B cell (primary cell): ENCODE measurements around the gene LIME1. TPM values are rescaled to one million over a fixed set of nuclear protein-coding genes. Genes with fewer than 3 reads are reported as not detected.

Experiments
- ATAC-seq: fragments of 200-7000 bp; cut with Tn5 transposase; one replicate; pipeline ENCODE4 v1.10.0; 2021; ENCODE audit warnings: low read depth, mild to moderate bottlenecking, moderate number of reproducible peaks, moderate library complexity
- CTCF ChIA-PET: fragments of 350-600 bp; sonication (Branson Sonifier 250); formaldehyde crosslinking; loops from one replicate; lab custom pipeline; 2021; ENCODE audit warnings: antibody characterized with exemption, inconsistent platforms; lab: Charles Lee
- POLR2A ChIA-PET: fragments of 350-600 bp; sonication (Branson Sonifier 250); formaldehyde crosslinking; loops from one replicate; lab custom pipeline; 2021; ENCODE audit warnings: antibody characterized with exemption; lab: Charles Lee
- DNase-seq: peaks from one replicate; pipeline ENCODE4 v3.0.0; 2013
- H2AFZ ChIP-seq: 2 replicates; pipeline ENCODE4 v1.6.1; 2012; ENCODE audit warnings: mild to moderate bottlenecking, low read depth, low read length; ENCODE audit not compliant: insufficient read depth, poor library complexity, severe bottlenecking
- H3K27ac ChIP-seq, 2 donors: 1 replicate in 1 of 2; 2 replicates in 1 of 2; pipeline ENCODE4 v1.5.1; 2012 to 2013; ENCODE audit warnings: low read length in 2 of 2, mild to moderate bottlenecking in 2 of 2, moderate library complexity in 1 of 2
- H3K27me3 ChIP-seq, 4 experiments: fragments of 200-600 bp in 1 of 4; sonication (generic) in 1 of 4; replicated peaks in 1 of 4; 1 replicate in 2 of 4; 2 replicates in 2 of 4; pipeline versions ENCODE4 v1.6.1 to v1.7.0; 2013 to 2016; ENCODE audit warnings: low read length in 3 of 4, mild to moderate bottlenecking in 2 of 4, mixed read lengths in 1 of 4, moderate library complexity in 1 of 4; ENCODE audit not compliant: insufficient read depth in 4 of 4, control insufficient read depth in 3 of 4; ENCODE audit errors: control extremely low read depth in 1 of 4
- H3K36me3 ChIP-seq, 2 experiments: replicated peaks in 1 of 2; 1 replicate in 1 of 2; 2 replicates in 1 of 2; pipeline versions ENCODE4 v1.6.1 to v1.7.1; 2013; ENCODE audit warnings: low read length in 1 of 2; ENCODE audit not compliant: insufficient read depth in 2 of 2, control insufficient read depth in 1 of 2; ENCODE audit errors: control extremely low read depth in 1 of 2, extremely low read depth in 1 of 2
- H3K4me1 ChIP-seq, 2 donors: fragments of 200-600 bp in 1 of 2; sonication (generic) in 1 of 2; 1 replicate in 1 of 2; 2 replicates in 1 of 2; pipeline versions ENCODE4 v1.5.1 to v1.6.1; 2013 to 2017; ENCODE audit warnings: low read length in 2 of 2; ENCODE audit not compliant: control insufficient read depth in 2 of 2, insufficient read depth in 2 of 2
- H3K4me2 ChIP-seq: replicated peaks from 2 replicates; pipeline ENCODE3; 2012; ENCODE audit warnings: mild to moderate bottlenecking, low read depth, low read length; ENCODE audit not compliant: poor library complexity, severe bottlenecking
- H3K4me3 ChIP-seq, 5 experiments: fragments of 200-600 bp in 1 of 5; sonication (generic) in 1 of 5; 1 replicate in 3 of 5; 2 replicates in 2 of 5; pipeline versions ENCODE4 v1.5.1 to v1.7.0; 2011 to 2016; ENCODE audit warnings: low read length in 4 of 5, mild to moderate bottlenecking in 4 of 5, low read depth in 2 of 5, control low read depth in 1 of 5, moderate library complexity in 1 of 5; ENCODE audit not compliant: insufficient read depth in 1 of 5; ENCODE audit errors: control extremely low read depth in 1 of 5, extremely low read depth in 1 of 5
- H3K79me2 ChIP-seq: fragments of 200-600 bp; sonication (generic); one replicate; pipeline ENCODE4 v1.6.0; 2016; ENCODE audit warnings: low read length; ENCODE audit not compliant: control insufficient read depth, insufficient read depth
- H3K9ac ChIP-seq: fragments of 200-600 bp; sonication (generic); 2 replicates; pipeline ENCODE4 v1.6.1; 2017; ENCODE audit warnings: mild to moderate bottlenecking, low read length, moderate library complexity
- H3K9me3 ChIP-seq, 3 donors: one replicate each; pipeline versions ENCODE4 v1.6.1 to v1.7.1; 2013; ENCODE audit warnings: low read length in 2 of 3; ENCODE audit not compliant: control insufficient read depth in 2 of 3, insufficient read depth in 1 of 3; ENCODE audit errors: control extremely low read depth in 1 of 3
- H4K20me1 ChIP-seq: 2 replicates; pipeline ENCODE4 v1.6.0; 2012; ENCODE audit warnings: mild to moderate bottlenecking, low read length; ENCODE audit not compliant: insufficient read depth, control insufficient read depth, poor library complexity, severe bottlenecking
- H3K27ac Mint-ChIP-seq: one replicate; pipeline ENCODE4 v1.8.0; 2021; ENCODE audit warnings: mixed read lengths
- H3K27me3 Mint-ChIP-seq: one replicate; pipeline ENCODE4 v1.8.0; 2021; ENCODE audit warnings: mixed read lengths
- H3K4me1 Mint-ChIP-seq: one replicate; pipeline ENCODE4 v1.8.0; 2021; ENCODE audit warnings: mixed read lengths
- H3K4me3 Mint-ChIP-seq: one replicate; pipeline ENCODE4 v1.8.0; 2021; ENCODE audit warnings: mixed read lengths
- H3K9me3 Mint-ChIP-seq: one replicate; pipeline ENCODE4 v1.8.0; 2022; ENCODE audit warnings: mixed read lengths; ENCODE audit not compliant: insufficient read depth
- CTCF ChIP-seq: fragments of 200-600 bp; IDR thresholded peaks from one replicate; pipeline ENCODE4 v1.8.0; 2022; ENCODE audit warnings: antibody characterized with exemption, mild to moderate bottlenecking
- EZH2 ChIP-seq: IDR thresholded peaks from 2 replicates; pipeline ENCODE4 v1.6.1; 2012; ENCODE audit warnings: borderline replicate concordance, low read depth, mild to moderate bottlenecking, moderate library complexity, low read length; ENCODE audit not compliant: insufficient read depth, poor library complexity, severe bottlenecking
- WGBS: methylation state at CpG from one replicate; pipeline ENCODE4 v1.1.5; 2013; ENCODE audit warnings: missing lambda C conversion rate; ENCODE audit not compliant: insufficient coverage; 5-methylcytosine and 5-hydroxymethylcytosine counted together
- intact Hi-C: fragments of 100-400 bp; cut with micrococcal nuclease; formaldehyde crosslinking; loops from one replicate; pipeline ENCODE4 v1.10.0; 2022
- polyA plus RNA-seq: library from polyadenylated mRNA; depleted of rRNA; stranded (reverse); fragments of >200 nt; gene quantifications from 2 replicates; pipeline ENCODE4 v1.2.3, GENCODE V29; 2012
- total RNA-seq, 2 donors: library from RNA; stranded (reverse); fragments of 120-200 nt in 1 of 2; gene quantifications; 1 replicate in 1 of 2; 2 replicates in 1 of 2; pipeline versions ENCODE4 v1.2.3 to v1.2.4, GENCODE V29; 2013 to 2022

LIME1 gene
- total and polyA plus RNA-seq, 2 donors (not counting 1 experiment from before 2014, with no cell fraction given): 14.5 to 95.2 TPM

- Histone ChIP-seq H3K36me3 (no peaks in the 10 kb centered on the region), H3K27ac (no peak overlapping the region), H4K20me1 (no peaks in the 10 kb centered on the region), H3K9me3 (no peaks in the 10 kb centered on the region), H3K79me2 (no peaks in the 10 kb centered on the region), H3K4me1 (no peaks in the 10 kb centered on the region), H3K9ac (no peak overlapping the region), H3K4me3 (no peak overlapping the region), H3K4me2 (no peak overlapping the region), H3K27me3 (no peaks in the 10 kb centered on the region), H2AFZ (no peak overlapping the region)
- no peak for TF ChIP-seq CTCF
- no peak for TF ChIP-seq EZH2
- H3K27ac Mint-ChIP-seq: no peak overlapping the region
- peaks cover 4% of the 10 kb centered on the region for H3K27me3 Mint-ChIP-seq
- ChIA-PET CTCF (interaction anchor here (0.7 to 1.1 kb wide), 2 partner anchors 18 to 94 kb away, joined by 3 read pairs; partner anchors contain the start of gene ABHD16B), POLR2A (interaction anchor here (0.6 to 0.7 kb wide), 2 partner anchors 30 to 113 kb away, joined by 5 to 6 read pairs; partner anchors contain the start of genes LIME1 and STMN3)
- no peak overlapping the region for H3K4me3 Mint-ChIP-seq
- 91% methylated on average over 36 of the region's 38 CpGs for WGBS
- ATAC-seq (no peak), DNase-seq (no peak)
- H3K4me1 Mint-ChIP-seq: no peaks in the 10 kb centered on the region
- intact Hi-C loops: no loop called here
- no peaks in the 10 kb centered on the region for H3K9me3 Mint-ChIP-seq
These were observed 30.4 kb downstream of the LIME1 start for GRCh38 chr20:63766695-63767426.

GRCh38 chr20:63767456-63767855, 31.0 kb downstream of the LIME1 start:
- Histone ChIP-seq H3K9ac (no peak overlapping the region), H3K27me3 (no peaks in the 10 kb centered on the region), H3K79me2 (no peaks in the 10 kb centered on the region), H3K4me3 (no peak overlapping the region), H3K9me3 (no peaks in the 10 kb centered on the region), H2AFZ (no peak overlapping the region), H3K4me2 (no peak overlapping the region), H3K36me3 (no peaks in the 10 kb centered on the region), H3K27ac (no peak overlapping the region), H4K20me1 (no peaks in the 10 kb centered on the region), H3K4me1 (no peaks in the 10 kb centered on the region)
- POLR2A ChIA-PET: no interaction called here
- Mint-ChIP-seq H3K27me3 (peaks cover 4% of the 10 kb centered on the region), H3K27ac (no peak overlapping the region), H3K4me3 (no peak overlapping the region), H3K9me3 (no peaks in the 10 kb centered on the region), H3K4me1 (no peaks in the 10 kb centered on the region)
- TF ChIP-seq CTCF (no peak), EZH2 (no peak)
- 86% methylated on average over 18 of the region's 18 CpGs for WGBS
- ATAC-seq (no peak), DNase-seq (no peak)
- intact Hi-C loops: no loop called here
- CTCF ChIA-PET: no interaction called here
